Loucy (cell line): ENCODE results near the gene GCNT4.

Experiments
- EZH2phosphoT487 ChIP-seq: fragments of 200-600 bp; IDR thresholded peaks from 2 replicates; pipeline ENCODE4 v1.6.1; 2018; ENCODE audit warnings: antibody characterized with exemption, mild to moderate bottlenecking, moderate library complexity, borderline replicate concordance
- TF ChIP-seq, protein P1 (sequence below): fragments of 200-600 bp; sonication (generic); conservative IDR thresholded peaks from 2 replicates; pipeline ENCODE4 v1.5.1; 2014; ENCODE audit warnings: mild to moderate bottlenecking, antibody characterized with exemption, low read length

DNA sequence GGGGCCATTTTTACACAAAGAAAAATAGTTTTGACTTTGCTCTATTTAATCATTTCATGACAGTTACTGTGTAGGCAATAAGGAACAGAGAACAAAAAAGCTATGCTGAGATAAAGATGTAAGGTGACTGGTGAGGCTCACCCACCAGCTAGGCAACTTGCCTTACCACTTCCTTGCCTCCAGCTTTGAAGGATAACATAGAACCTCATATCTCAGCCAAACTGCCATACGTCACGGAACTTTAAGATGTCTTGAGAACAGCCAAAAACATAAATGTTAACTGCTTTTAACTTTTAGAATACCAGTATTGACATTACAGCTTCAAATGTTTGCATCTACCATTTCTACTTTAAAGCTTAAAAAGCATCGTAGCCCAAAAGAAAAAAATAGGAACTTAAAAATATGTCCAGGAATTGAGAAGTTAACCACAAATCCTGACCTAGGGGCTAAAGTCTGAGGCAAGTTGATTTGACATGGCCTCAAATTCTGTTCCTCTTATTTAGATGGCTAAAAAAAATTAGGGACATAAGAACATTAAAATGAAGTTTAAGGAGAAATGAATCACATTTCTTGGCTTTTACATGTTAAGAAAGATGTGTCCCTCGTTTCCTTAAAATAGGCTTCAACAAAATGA lies 7.7 kb upstream of the GCNT4 start:
- TF ChIP-seq, protein P1, sequence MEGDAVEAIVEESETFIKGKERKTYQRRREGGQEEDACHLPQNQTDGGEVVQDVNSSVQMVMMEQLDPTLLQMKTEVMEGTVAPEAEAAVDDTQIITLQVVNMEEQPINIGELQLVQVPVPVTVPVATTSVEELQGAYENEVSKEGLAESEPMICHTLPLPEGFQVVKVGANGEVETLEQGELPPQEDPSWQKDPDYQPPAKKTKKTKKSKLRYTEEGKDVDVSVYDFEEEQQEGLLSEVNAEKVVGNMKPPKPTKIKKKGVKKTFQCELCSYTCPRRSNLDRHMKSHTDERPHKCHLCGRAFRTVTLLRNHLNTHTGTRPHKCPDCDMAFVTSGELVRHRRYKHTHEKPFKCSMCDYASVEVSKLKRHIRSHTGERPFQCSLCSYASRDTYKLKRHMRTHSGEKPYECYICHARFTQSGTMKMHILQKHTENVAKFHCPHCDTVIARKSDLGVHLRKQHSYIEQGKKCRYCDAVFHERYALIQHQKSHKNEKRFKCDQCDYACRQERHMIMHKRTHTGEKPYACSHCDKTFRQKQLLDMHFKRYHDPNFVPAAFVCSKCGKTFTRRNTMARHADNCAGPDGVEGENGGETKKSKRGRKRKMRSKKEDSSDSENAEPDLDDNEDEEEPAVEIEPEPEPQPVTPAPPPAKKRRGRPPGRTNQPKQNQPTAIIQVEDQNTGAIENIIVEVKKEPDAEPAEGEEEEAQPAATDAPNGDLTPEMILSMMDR = no peak
- no peak for TF ChIP-seq EZH2phosphoT487
